AG04450 (cell line): ENCODE measurements around the gene MAP1A. TPM values are rescaled to one million over a fixed set of nuclear protein-coding genes. Genes with fewer than 3 reads are reported as not detected.

Source experiments
- CTCF ChIA-PET: fragments of 300-600, 350-600 bp; formaldehyde crosslinking; extraction: SDS; loops from one replicate; lab custom pipeline; 2022; ENCODE audit warnings: antibody characterized with exemption, inconsistent platforms; lab: Charles Lee
- POLR2A ChIA-PET: fragments of 350-600 bp; formaldehyde crosslinking; extraction: SDS; loops from one replicate; lab custom pipeline; 2021; ENCODE audit warnings: antibody characterized with exemption, inconsistent platforms; lab: Yijun Ruan, JAX
- DNase-seq: peaks from one replicate; pipeline ENCODE4 v3.0.0-alpha.2; 2011; ENCODE audit warnings: low read depth, low spot score
- H3K27ac ChIP-seq: one replicate; pipeline ENCODE4 v1.5.1; 2012; ENCODE audit warnings: low read depth, low read length, control low read depth
- H3K27me3 ChIP-seq: one replicate; pipeline ENCODE4 v1.6.0; 2012; ENCODE audit warnings: low read length; ENCODE audit not compliant: control insufficient read depth, insufficient read depth
- H3K4me3 ChIP-seq: 2 replicates; pipeline ENCODE4 v1.5.1; 2011; ENCODE audit warnings: mild to moderate bottlenecking, low read depth, low read length, control low read depth
- H3K9me3 ChIP-seq: 2 replicates; pipeline ENCODE4 v1.5.1; 2012; ENCODE audit warnings: low read length; ENCODE audit not compliant: control insufficient read depth, insufficient read depth
- polyA plus RNA-seq: library from polyadenylated mRNA; depleted of rRNA; stranded (reverse); fragments of >200 nt; gene quantifications from 2 replicates; pipeline ENCODE4 v1.2.3, GENCODE V29; 2011
- TF ChIP-seq, protein P1 (sequence below): IDR thresholded peaks from 2 replicates; pipeline ENCODE4 v1.5.1; 2011; ENCODE audit warnings: low read depth, low read length, control low read depth, inconsistent platforms

MAP1A gene
- polyA plus RNA-seq, 1 experiment, result 48.5 TPM

DNA sequence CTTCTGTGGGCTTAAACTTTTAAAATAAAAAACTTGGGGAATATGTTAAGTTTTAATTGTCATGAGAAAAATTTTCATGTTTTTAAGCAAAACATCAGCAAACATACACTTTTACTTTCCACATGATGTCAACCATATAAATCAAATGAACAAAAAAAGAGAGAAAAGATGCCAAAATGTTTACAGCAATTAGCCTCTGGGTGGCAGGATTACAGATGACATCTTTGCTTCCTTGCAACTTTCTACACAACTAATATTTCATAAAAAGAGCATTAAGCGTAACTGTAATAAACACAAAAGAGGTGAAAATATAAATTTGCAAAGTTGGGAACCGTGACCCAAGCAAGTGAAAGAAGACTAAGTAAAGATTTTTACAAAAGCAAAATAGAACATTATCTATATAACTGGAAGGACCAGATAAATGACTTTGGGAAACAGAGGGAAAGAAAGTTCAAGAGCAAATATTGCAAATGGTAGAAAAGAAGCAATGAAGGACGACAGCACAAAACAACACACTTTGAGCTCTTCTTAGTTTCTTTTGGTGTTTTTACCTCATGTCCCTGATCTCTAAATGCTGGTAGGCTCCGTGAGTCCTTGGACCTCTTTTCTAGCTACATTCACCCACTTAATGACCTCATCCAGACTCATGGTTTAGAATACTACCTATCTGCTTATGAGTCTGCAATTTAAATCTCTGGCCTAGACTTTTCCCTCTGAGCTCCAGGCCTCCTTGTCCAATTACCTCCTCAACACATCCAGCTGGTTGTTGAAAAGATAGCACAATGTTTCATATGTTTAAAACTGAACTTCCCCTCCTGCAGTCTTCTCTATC lies 33.9 kb upstream of the MAP1A start:
- H3K27me3 ChIP-seq, result no peaks in the 10 kb centered on the region
- TF ChIP-seq, protein P1, sequence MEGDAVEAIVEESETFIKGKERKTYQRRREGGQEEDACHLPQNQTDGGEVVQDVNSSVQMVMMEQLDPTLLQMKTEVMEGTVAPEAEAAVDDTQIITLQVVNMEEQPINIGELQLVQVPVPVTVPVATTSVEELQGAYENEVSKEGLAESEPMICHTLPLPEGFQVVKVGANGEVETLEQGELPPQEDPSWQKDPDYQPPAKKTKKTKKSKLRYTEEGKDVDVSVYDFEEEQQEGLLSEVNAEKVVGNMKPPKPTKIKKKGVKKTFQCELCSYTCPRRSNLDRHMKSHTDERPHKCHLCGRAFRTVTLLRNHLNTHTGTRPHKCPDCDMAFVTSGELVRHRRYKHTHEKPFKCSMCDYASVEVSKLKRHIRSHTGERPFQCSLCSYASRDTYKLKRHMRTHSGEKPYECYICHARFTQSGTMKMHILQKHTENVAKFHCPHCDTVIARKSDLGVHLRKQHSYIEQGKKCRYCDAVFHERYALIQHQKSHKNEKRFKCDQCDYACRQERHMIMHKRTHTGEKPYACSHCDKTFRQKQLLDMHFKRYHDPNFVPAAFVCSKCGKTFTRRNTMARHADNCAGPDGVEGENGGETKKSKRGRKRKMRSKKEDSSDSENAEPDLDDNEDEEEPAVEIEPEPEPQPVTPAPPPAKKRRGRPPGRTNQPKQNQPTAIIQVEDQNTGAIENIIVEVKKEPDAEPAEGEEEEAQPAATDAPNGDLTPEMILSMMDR, result peak; percentile 29; the same call in 1 of the 2 replicates
- H3K27ac ChIP-seq, result no peak overlapping the region
- no peak for DNase-seq
- ChIA-PET CTCF (interaction anchor here (1.1 to 1.2 kb wide), 2 partner anchors 27 to 58 kb away, joined by 4 to 5 read pairs; no protein-coding TSS in a partner anchor), POLR2A (no interaction called here)
- no peak overlapping the region for H3K4me3 ChIP-seq
- H3K9me3 ChIP-seq, result no peaks in the 10 kb centered on the region

DNA sequence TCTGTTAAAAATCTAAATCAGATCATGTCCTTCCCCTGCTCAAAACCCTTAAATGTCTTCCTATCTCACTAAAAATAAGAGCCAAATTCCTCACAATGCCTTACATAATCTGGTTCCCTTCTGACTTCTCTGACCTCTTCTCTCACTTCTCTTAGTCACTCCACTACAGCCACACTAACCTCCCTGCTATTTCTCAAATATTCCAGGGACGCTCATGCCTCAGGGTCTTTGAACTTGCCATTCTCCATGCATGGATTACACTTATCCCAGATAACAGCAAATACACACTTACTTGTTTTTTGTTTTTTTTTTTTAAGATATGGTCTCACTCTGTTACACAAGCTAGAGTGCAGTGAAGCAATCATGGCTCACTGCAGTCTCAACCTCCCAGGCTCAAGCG lies 33.0 kb upstream of the MAP1A start:
- no peak overlapping the region for H3K27ac ChIP-seq
- no peak for DNase-seq
- CTCF ChIA-PET, result interaction anchor here (1.2 kb wide), 1 partner anchor 26 kb away, joined by 4 read pairs; no protein-coding TSS in a partner anchor
- H3K4me3 ChIP-seq, result no peak overlapping the region
- POLR2A ChIA-PET, result no interaction called here
- no peaks in the 10 kb centered on the region for H3K9me3 ChIP-seq
- TF ChIP-seq, protein P1, result no peak
- no peaks in the 10 kb centered on the region for H3K27me3 ChIP-seq

GRCh38 chr15:43487271-43487895 lies 30.0 kb upstream of the MAP1A start:
- no peaks in the 10 kb centered on the region for H3K27me3 ChIP-seq
- TF ChIP-seq, protein P1, result no peak
- ChIA-PET POLR2A (no interaction called here), CTCF (no interaction called here)
- DNase-seq, result no peak
- no peaks in the 10 kb centered on the region for H3K9me3 ChIP-seq
- H3K27ac ChIP-seq, result no peak overlapping the region
- no peak overlapping the region for H3K4me3 ChIP-seq

- POLR2A ChIA-PET, result interaction anchor here (1.4 kb wide), 1 partner anchor 22 kb away, joined by 7 read pairs; no protein-coding TSS in a partner anchor
- H3K9me3 ChIP-seq, result no peaks in the 10 kb centered on the region
- CTCF ChIA-PET, result interaction anchor here (0.8 kb wide), 1 partner anchor 25 kb away, joined by 4 read pairs; no protein-coding TSS in a partner anchor
These were observed 28.6 kb upstream of the MAP1A start for GRCh38 chr15:43488790-43489189.

More at GRCh38 chr15:43488790-43489189, 28.6 kb upstream of the MAP1A start:
- Histone ChIP-seq H3K4me3 (no peak overlapping the region), H3K27ac (no peak overlapping the region), H3K27me3 (no peaks in the 10 kb centered on the region)
- TF ChIP-seq, protein P1, result no peak
- no peak for DNase-seq
